Peyer's patch (tissue), 4 donors: ENCODE measurements around the gene PTPRR.

Experiments
- CTCF ChIP-seq, 6 experiments: fragments of 450-650 bp in 4 of 6; fragments of 200-600 bp in 2 of 6; sonication (generic) in 1 of 6; IDR thresholded peaks; one replicate each; pipeline ENCODE4 v1.5.1; 2017 to 2019; ENCODE audit warnings: antibody characterized with exemption in 6 of 6, mild to moderate bottlenecking in 3 of 6, moderate library complexity in 1 of 6
- POLR2A ChIP-seq, 2 donors: fragments of 450-650 bp; IDR thresholded peaks; one replicate each; pipeline ENCODE4 v1.5.1; 2017; ENCODE audit warnings: antibody characterized with exemption in 2 of 2, mild to moderate bottlenecking in 2 of 2, moderate library complexity in 2 of 2

- TF ChIP-seq CTCF (IDR thresholded peaks at IDR 0.05) = peak in 1 of 6 experiments; percentile 6
- no peak for TF ChIP-seq POLR2A (IDR thresholded peaks at IDR 0.05)
These were observed 141.3 kb downstream of the PTPRR start for GRCh38 chr12:70779250-70779649.
